Endothelial cell (in vitro differentiated cells): ENCODE results near the gene PBRM1. TPM values are rescaled to one million over a fixed set of nuclear protein-coding genes. Genes with fewer than 3 reads are reported as not detected.
A peak's percentile ranks its signal among the peaks of the same experiment; 100 is the strongest.

Experiments
- DNase-seq: peaks from one replicate; pipeline ENCODE4 v3.0.0; 2021; ENCODE audit warnings: low spot score
- H3K27ac Mint-ChIP-seq: one replicate; pipeline ENCODE4 v1.8.0; 2021; ENCODE audit warnings: mixed read lengths, inconsistent platforms; ENCODE audit not compliant: unreplicated experiment
- H3K27me3 Mint-ChIP-seq: one replicate; pipeline ENCODE4 v1.8.0; 2021; ENCODE audit warnings: mild to moderate bottlenecking, moderate library complexity, mixed read lengths, inconsistent platforms; ENCODE audit not compliant: unreplicated experiment
- H3K36me3 Mint-ChIP-seq: one replicate; pipeline ENCODE4 v1.8.0; 2021; ENCODE audit warnings: mild to moderate bottlenecking, low read depth, mixed read lengths, inconsistent platforms; ENCODE audit not compliant: unreplicated experiment
- H3K4me1 Mint-ChIP-seq: one replicate; pipeline ENCODE4 v1.8.0; 2021; ENCODE audit warnings: mild to moderate bottlenecking, mixed read lengths, inconsistent platforms; ENCODE audit not compliant: unreplicated experiment
- H3K4me3 Mint-ChIP-seq: one replicate; pipeline ENCODE4 v1.8.0; 2021; ENCODE audit warnings: mild to moderate bottlenecking, mixed read lengths, inconsistent platforms; ENCODE audit not compliant: unreplicated experiment
- H3K9me3 Mint-ChIP-seq: one replicate; pipeline ENCODE4 v1.8.0; 2021; ENCODE audit warnings: mixed read lengths, inconsistent platforms; ENCODE audit not compliant: unreplicated experiment
- CTCF ChIP-seq: fragments of 200-600 bp; sonication (generic); IDR thresholded peaks from one replicate; pipeline ENCODE4 v1.5.0; 2021; ENCODE audit warnings: antibody characterized with exemption; ENCODE audit not compliant: unreplicated experiment
- total RNA-seq: library from RNA; stranded (reverse); fragmentation: NEBNext Ultra II Directional; extraction: Animal tissue kit (Norgen Biotek cat#: 25700); gene quantifications from one replicate; pipeline ENCODE4 v1.2.1, GENCODE V29; 2021; ENCODE audit not compliant: unreplicated experiment

Gene PBRM1
- total RNA-seq, 1 donor from 2014 or later = 68.7 TPM

DNA sequence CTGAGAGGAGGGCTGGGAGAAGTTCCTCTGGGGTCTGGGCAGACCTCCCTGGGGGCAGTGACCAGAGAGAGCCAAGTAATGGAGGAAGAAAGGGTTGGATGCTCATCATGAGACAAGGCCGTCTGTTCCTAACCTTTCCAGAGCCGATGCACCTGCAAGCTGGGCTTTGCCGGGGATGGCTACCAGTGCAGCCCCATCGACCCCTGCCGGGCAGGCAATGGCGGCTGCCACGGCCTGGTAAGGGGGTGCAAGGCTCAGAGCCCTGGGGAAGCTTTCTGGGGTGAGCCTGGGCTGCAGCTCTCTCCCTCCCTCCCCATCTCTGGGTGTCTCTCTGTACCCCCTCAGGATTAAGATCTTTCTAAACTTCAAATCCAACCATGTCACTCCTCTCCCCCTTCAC, 174.2 kb downstream of the PBRM1 start:
- H3K36me3 Mint-ChIP-seq = peaks cover 36% of the 10 kb centered on the region
- no peaks in the 10 kb centered on the region for H3K9me3 Mint-ChIP-seq
- H3K4me1 Mint-ChIP-seq = peaks cover 3% of the 10 kb centered on the region
- H3K27ac Mint-ChIP-seq = no peak overlapping the region
- no peak for TF ChIP-seq CTCF
- DNase-seq = no peak
- peaks cover 10% of the 10 kb centered on the region for H3K27me3 Mint-ChIP-seq
- no peak overlapping the region for H3K4me3 Mint-ChIP-seq

DNA sequence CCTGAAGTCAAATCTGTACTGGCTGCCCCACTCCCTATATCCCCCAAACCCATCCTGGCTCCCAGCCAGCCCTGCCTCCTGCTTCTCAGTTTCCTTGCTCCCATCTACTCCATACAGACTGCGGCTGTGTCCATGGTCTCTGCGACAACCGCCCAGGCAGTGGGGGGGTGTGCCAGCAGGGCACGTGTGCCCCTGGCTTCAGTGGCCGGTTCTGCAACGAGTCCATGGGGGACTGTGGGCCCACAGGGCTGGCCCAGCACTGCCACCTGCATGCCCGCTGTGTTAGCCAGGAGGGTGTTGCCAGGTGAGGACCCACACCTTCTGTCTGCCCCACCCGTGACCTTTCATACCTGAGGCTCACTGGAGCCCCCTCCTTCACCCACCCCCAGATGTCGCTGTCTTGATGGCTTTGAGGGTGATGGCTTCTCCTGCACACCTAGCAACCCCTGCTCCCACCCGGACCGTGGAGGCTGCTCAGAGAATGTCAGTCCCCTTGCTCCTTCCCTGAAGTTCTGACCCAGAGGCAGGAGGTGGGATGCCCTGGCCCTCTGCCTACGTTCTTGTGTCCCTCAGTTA, 175.9 kb downstream of the PBRM1 start:
- no peak for DNase-seq
- no peak overlapping the region for H3K4me3 Mint-ChIP-seq
- H3K27ac Mint-ChIP-seq = no peak overlapping the region
- H3K36me3 Mint-ChIP-seq = peaks cover 45% of the 10 kb centered on the region
- H3K4me1 Mint-ChIP-seq = peaks cover 3% of the 10 kb centered on the region
- TF ChIP-seq CTCF = no peak
- peaks cover 13% of the 10 kb centered on the region for H3K27me3 Mint-ChIP-seq
- no peaks in the 10 kb centered on the region for H3K9me3 Mint-ChIP-seq

DNA sequence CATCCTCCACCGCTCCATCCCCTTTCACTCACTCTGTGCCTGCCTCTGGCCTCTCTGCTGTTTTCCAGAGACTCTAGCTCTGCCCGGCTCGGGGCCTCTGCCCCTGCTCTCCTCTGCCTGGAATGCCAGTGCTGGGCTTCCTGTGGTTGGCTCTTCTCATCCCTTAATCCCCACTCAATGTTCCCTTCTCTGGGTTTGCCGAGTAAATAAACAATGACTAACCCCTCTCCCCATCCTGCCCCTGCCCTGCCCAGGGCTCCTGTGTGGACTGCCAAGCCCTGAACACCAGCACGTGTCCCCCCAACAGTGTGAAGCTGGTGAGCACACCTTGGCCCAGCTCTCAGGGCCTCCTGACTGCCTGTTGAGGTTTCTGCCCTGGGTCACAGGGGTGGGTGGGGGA, 178.4 kb downstream of the PBRM1 start:
- peak overlapping the region; percentile 4 for H3K27ac Mint-ChIP-seq
- TF ChIP-seq CTCF = no peak
- no peak for DNase-seq
- H3K27me3 Mint-ChIP-seq = peaks cover 9% of the 10 kb centered on the region
- no peaks in the 10 kb centered on the region for H3K9me3 Mint-ChIP-seq
- H3K4me3 Mint-ChIP-seq = peak overlapping the region; percentile 66
- H3K4me1 Mint-ChIP-seq = peaks cover 3% of the 10 kb centered on the region
- H3K36me3 Mint-ChIP-seq = peaks cover 47% of the 10 kb centered on the region

GRCh38 chr3:52506266-52506966, 179.3 kb downstream of the PBRM1 start:
- no peaks in the 10 kb centered on the region for H3K9me3 Mint-ChIP-seq
- DNase-seq = no peak
- H3K27ac Mint-ChIP-seq = no peak overlapping the region
- H3K4me3 Mint-ChIP-seq = no peak overlapping the region
- peaks cover 3% of the 10 kb centered on the region for H3K4me1 Mint-ChIP-seq
- H3K36me3 Mint-ChIP-seq = peaks cover 46% of the 10 kb centered on the region
- peaks cover 8% of the 10 kb centered on the region for H3K27me3 Mint-ChIP-seq
- TF ChIP-seq CTCF = no peak

DNA sequence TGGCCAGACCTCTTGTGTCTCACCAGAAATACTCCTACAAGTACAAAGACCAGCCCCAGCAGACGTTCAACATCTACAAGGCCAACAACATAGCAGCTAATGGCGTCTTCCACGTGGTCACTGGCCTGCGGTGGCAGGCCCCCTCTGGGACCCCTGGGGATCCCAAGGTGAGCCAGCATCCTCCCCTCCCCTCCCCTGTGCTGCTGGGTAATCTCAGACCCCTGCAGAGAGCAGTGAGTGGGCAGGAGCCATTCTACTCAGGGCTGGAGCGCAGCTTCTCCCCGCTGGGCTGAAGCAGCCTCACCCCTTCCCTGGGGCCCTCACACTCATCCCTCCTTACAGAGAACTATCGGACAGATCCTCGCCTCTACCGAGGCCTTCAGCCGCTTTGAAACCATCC, 180.7 kb downstream of the PBRM1 start:
- Mint-ChIP-seq H3K9me3 (no peaks in the 10 kb centered on the region), H3K4me3 (peak overlapping the region; percentile 37), H3K27ac (no peak overlapping the region)

More for the DNA sequence above, 180.7 kb downstream of the PBRM1 start:
- H3K4me1 Mint-ChIP-seq = peaks cover 13% of the 10 kb centered on the region
- H3K27me3 Mint-ChIP-seq = peaks cover 5% of the 10 kb centered on the region
- no peak for TF ChIP-seq CTCF
- peaks cover 50% of the 10 kb centered on the region for H3K36me3 Mint-ChIP-seq
- DNase-seq = no peak
